ENCODE results near the gene HECTD4.

DNA sequence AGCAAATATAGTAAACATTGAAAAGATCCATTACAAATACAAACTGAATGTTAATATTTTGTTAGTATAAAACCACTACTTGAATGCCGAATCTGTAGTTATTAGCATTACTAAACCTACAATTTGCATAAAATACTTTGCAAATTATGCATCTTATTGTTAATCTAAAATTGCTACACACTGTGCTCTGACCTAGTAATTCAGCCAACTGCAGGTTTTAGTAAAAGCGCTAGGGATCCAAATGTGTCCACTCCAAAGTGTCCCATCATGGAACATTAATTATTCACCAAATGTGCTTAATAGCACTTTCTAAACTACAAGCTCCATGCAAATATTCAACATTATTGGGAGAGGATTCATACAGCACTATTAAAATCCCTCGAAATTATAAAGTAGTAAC lies 14.3 kb downstream of the HECTD4 start:
- TF ChIP-seq, protein P1, sequence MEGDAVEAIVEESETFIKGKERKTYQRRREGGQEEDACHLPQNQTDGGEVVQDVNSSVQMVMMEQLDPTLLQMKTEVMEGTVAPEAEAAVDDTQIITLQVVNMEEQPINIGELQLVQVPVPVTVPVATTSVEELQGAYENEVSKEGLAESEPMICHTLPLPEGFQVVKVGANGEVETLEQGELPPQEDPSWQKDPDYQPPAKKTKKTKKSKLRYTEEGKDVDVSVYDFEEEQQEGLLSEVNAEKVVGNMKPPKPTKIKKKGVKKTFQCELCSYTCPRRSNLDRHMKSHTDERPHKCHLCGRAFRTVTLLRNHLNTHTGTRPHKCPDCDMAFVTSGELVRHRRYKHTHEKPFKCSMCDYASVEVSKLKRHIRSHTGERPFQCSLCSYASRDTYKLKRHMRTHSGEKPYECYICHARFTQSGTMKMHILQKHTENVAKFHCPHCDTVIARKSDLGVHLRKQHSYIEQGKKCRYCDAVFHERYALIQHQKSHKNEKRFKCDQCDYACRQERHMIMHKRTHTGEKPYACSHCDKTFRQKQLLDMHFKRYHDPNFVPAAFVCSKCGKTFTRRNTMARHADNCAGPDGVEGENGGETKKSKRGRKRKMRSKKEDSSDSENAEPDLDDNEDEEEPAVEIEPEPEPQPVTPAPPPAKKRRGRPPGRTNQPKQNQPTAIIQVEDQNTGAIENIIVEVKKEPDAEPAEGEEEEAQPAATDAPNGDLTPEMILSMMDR (conservative IDR thresholded peaks at IDR 0.05): no peak
- TF ChIP-seq ZFX (IDR thresholded peaks at IDR 0.05): no peak
